ENCODE measurements around the gene NFIX. TPM values are rescaled to one million over a fixed set of nuclear protein-coding genes. Genes with fewer than 3 reads are reported as not detected.

NFIX gene
- total and polyA plus RNA-seq, 7 donors = 10.6 to 104 (median 44.1) TPM

GRCh38 chr19:12965812-12966135 lies 29.5 kb upstream of the NFIX start:
- 24 to 50% methylated on average over 8 of the region's 8 CpGs for WGBS, 2 donors
- Histone ChIP-seq H3K9me3 (no peaks in the 10 kb centered on the region), H3K36me3 (no peaks in the 10 kb centered on the region), H3K4me1 (peaks cover 0 to 20% (median 12%) of the 10 kb centered on the region in 4 donors), H3K4me3 (peak overlapping the region in 3 of 4 donors; percentile 40 to 56 (median 54)), H3K27ac (peak overlapping the region; percentile 69 to 82 (median 73)), H3K27me3 (no peaks in the 10 kb centered on the region)
- no peak for DNase-seq
- TF ChIP-seq EP300 (IDR thresholded peaks at IDR 0.05) (no peak), POLR2A (IDR thresholded peaks at IDR 0.05) (no peak)
- intact Hi-C loops (cut with DNase I) = loop anchor here (1.0 kb wide), 1 partner anchor 80 kb away; no protein-coding TSS in a partner anchor

DNA sequence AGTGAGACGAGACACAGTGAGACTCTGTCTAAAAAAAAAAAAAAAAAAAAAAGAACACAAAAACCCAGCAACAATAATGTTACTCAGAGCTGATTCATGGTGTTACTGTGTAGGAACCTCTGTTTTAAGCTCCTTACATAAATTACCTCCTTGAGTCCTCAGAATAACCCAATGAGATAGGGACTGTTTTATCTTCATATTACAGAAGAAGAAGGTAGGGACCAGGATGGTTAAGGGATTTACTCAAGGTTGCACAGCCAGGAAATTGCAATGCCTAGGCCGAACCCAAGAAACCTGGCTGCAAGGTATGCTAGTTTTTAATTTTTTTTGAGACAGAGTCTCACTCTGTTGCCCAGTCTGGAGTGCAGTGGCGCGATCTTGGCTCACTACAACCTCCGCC lies 27.4 kb upstream of the NFIX start:
- intact Hi-C loops (cut with DNase I) = no loop called here
- 95 to 98% methylated on average over 5 of the region's 5 CpGs for WGBS, 2 donors
- DNase-seq = no peak

DNA sequence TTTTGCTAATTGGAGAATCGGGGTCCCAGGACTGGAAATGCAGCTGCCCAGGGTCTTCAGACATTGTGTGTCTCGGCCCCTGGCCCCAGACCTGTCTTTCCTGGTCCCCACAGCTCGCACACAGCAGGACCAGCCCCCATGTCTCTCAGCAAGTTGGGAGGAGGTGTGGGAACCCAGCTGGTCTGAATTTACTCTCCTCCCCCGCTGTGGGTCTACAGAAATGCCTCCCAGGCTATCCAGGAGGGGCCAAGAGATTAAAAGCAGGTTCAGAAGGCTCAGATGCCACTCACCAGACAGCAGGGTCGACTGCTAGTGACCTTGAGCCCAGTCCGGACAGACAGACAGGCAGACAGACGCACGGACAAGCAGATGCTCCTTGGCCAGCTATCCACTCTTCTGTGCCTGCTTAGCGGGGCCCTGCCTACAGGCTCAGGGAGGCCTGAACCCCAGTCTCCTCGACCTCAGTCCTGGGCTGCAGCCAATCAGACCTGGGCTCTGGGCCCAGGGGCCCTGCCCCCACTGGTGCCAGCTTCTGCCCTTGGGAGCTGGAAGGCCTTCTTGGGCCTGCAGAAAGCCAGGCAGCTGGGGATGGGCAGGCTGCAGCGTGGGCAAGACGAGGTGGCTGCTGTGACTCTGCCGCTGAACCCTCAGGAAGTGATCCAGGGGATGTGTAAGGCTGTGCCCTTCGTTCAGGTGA lies 25.8 kb upstream of the NFIX start, which contains the start of gene DAND5:
TSS of gene DAND5 (plus strand) at position 285 of the 697 bp plus-strand sequence. CDS start at position 370, 85 bp downstream.
- intact Hi-C loops (cut with DNase I) = no loop called here

More for the DNA sequence above, 27.4 kb upstream of the NFIX start:
- Histone ChIP-seq H3K4me3 (no peak overlapping the region), H3K27me3 (no peaks in the 10 kb centered on the region), H3K4me1 (peaks cover 0 to 20% (median 12%) of the 10 kb centered on the region in 4 donors), H3K36me3 (no peaks in the 10 kb centered on the region), H3K27ac (peak overlapping the region in 1 of 4 donors; percentile 86), H3K9me3 (no peaks in the 10 kb centered on the region)
- no peak for TF ChIP-seq POLR2A (IDR thresholded peaks at IDR 0.05)
- TF ChIP-seq POLR2AphosphoS5 (IDR thresholded peaks at IDR 0.05) = no peak
- no peak for TF ChIP-seq CTCF (IDR thresholded peaks at IDR 0.05)
- TF ChIP-seq EP300 (IDR thresholded peaks at IDR 0.05) = no peak

DNA sequence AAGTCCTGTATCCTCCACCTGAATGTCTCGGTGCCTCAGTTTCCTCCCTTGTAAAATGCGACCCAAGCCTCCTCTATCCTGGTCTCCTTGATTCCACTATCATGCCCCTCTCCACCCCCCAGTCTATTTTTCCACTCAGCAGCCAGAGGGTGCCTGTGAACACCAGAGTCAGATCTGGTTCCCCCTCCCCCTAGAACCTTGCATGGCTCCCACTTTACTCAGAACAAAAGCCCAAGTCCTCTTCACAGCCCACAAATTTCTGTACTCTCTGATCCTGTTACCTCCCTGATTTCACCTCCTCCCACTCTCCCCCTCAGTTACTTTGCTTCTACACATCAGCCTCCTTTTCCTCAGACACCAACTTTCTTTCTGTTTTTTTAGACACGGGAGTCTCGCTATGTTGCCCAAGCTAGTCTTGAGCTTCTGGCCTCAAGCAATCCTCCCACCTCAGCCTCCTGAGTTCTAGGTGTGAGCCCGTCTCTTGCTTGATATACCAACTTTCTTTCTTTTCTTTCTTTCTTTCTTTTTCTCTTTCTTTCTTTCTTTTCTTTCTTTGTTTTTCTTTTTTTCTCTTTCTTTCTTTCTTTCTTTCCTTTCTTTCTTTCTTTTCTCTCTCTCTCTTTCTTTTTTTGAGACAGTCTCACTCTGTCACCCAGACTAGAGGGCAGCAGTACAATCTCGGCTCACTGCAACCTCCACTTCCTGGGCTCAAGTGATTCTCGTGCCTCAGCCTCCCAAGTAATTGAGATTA lies 25.0 kb upstream of the NFIX start:
- WGBS, 2 donors = 86 to 91% methylated on average over 7 of the region's 7 CpGs
- intact Hi-C loops (cut with DNase I) = no loop called here
- no peak for DNase-seq

More for the DNA sequence above, 25.8 kb upstream of the NFIX start, which contains the start of gene DAND5:
- no peak for TF ChIP-seq EP300 (IDR thresholded peaks at IDR 0.05)
- TF ChIP-seq POLR2AphosphoS5 (IDR thresholded peaks at IDR 0.05) = peak in 1 of 4 donors; percentile 49
- Histone ChIP-seq H3K9me3 (no peaks in the 10 kb centered on the region), H3K4me1 (peaks cover 0 to 20% (median 12%) of the 10 kb centered on the region in 4 donors), H3K36me3 (no peaks in the 10 kb centered on the region), H3K4me3 (peak within 1 kb of the TSS in 2 of 4 donors; percentile 2 to 8), H3K27me3 (no peaks in the 10 kb centered on the region), H3K27ac (peak within 1 kb of the TSS; percentile 64 to 86 (median 80))
- 59 to 60% methylated on average over 14 of the region's 14 CpGs for WGBS, 2 donors
- DNase-seq = peak; percentile 89

DNA sequence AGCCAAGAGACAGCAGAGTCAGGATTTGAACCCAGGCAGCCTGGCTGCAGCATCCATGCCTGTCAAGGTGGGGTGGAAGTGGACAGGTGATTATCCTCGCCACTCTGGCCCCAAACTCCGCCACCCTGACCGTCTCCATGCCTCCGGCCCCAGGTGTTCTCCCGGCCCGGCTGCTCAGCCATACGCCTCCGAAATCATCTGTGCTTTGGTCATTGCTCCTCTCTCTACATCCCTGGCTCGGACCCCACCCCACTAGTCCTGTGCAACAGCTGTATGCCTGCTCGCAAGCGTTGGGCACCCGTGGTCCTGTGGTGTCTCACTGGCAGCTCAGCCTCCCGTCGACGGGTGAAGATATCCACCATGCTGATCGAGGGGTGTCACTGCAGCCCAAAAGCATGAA lies 22.0 kb upstream of the NFIX start:
- Histone ChIP-seq H3K27me3 (no peaks in the 10 kb centered on the region), H3K4me1 (peaks cover 0 to 15% (median 5%) of the 10 kb centered on the region in 4 donors), H3K9me3 (no peaks in the 10 kb centered on the region), H3K27ac (no peak overlapping the region), H3K4me3 (no peak overlapping the region), H3K36me3 (no peaks in the 10 kb centered on the region)
- TF ChIP-seq CTCF (IDR thresholded peaks at IDR 0.05) = no peak
- intact Hi-C loops (cut with DNase I) = no loop called here
- no peak for DNase-seq
- 92 to 93% methylated on average over 16 of the region's 16 CpGs for WGBS, 2 donors

More for the DNA sequence above, 25.0 kb upstream of the NFIX start:
- Histone ChIP-seq H3K27me3 (no peaks in the 10 kb centered on the region), H3K9me3 (no peaks in the 10 kb centered on the region), H3K27ac (peak overlapping the region; percentile 64 to 86 (median 80)), H3K4me1 (peaks cover 0 to 20% (median 10%) of the 10 kb centered on the region in 4 donors), H3K4me3 (no peak overlapping the region), H3K36me3 (no peaks in the 10 kb centered on the region)
- TF ChIP-seq POLR2AphosphoS5 (IDR thresholded peaks at IDR 0.05) (no peak), POLR2A (IDR thresholded peaks at IDR 0.05) (no peak), CTCF (IDR thresholded peaks at IDR 0.05) (no peak), EP300 (IDR thresholded peaks at IDR 0.05) (no peak)

Data from sigmoid colon (tissue), 7 donors.